Activated naive CD8-positive, alpha-beta T cell treated with anti-CD3 and anti-CD28 coated beads, Interleukin-2, amount 50 U/mL, for 24 hours (primary cell): ENCODE results near the gene HYI.

Source experiments
- ATAC-seq: fragments of 150-1000 bp; cut with Tn5 transposase; one replicate; pipeline ENCODE4 v1.10.0; 2021
- DNase-seq: peaks from one replicate; pipeline ENCODE4 v3.0.0; 2021
- H3K27ac Mint-ChIP-seq: one replicate; pipeline ENCODE4 v1.8.0; 2021; ENCODE audit warnings: mild to moderate bottlenecking, mixed read lengths
- H3K27me3 Mint-ChIP-seq: one replicate; pipeline ENCODE4 v1.8.0; 2021; ENCODE audit warnings: mixed read lengths
- H3K36me3 Mint-ChIP-seq: one replicate; pipeline ENCODE4 v1.8.0; 2021; ENCODE audit warnings: low read depth, mixed read lengths
- H3K4me1 Mint-ChIP-seq: one replicate; pipeline ENCODE4 v1.8.0; 2021; ENCODE audit warnings: mixed read lengths
- H3K4me3 Mint-ChIP-seq: one replicate; pipeline ENCODE4 v1.8.0; 2021; ENCODE audit warnings: mild to moderate bottlenecking, moderate library complexity, mixed read lengths
- H3K9me3 Mint-ChIP-seq: one replicate; pipeline ENCODE4 v1.8.0; 2021; ENCODE audit warnings: mixed read lengths

HYI gene

DNA sequence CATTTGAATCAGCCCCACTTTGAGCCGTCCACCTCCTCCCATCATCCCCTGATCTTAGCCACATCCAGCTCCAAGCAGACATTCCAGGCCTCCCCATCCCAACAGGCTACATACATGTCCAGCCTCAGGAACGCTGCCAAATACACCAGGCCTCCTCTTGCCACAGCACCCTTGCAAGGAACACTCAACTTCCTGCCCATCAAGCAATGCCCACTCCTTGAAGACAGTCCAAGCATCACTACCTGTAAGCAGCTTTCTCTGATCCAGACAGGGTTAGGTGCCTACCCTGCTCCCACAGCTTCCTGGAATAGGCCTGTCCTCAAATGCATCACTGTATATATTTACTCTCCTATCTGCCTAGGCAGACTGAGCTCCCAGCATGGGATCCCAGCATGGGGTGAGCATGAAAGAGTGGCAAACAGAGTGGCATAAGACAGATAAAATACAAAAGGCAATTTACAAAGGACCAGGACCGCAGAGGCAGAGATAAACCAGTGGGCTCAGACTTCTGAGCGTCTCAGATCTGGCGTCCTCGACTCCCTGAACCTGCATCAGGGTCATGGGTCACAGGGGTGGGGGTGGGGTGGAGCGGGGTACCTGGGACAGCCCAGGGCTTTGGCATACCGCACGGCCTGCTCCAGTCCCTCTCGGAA lies 816 bp downstream of the HYI start:
- ATAC-seq, result no peak
- no peak for DNase-seq
- H3K36me3 Mint-ChIP-seq, result peaks cover 11% of the 10 kb centered on the region
- no peak overlapping the region for H3K27ac Mint-ChIP-seq
- peaks cover 16% of the 10 kb centered on the region for H3K4me1 Mint-ChIP-seq
- H3K27me3 Mint-ChIP-seq, result peaks cover 27% of the 10 kb centered on the region
- peak overlapping the region; percentile 62 for H3K4me3 Mint-ChIP-seq
- H3K9me3 Mint-ChIP-seq, result no peaks in the 10 kb centered on the region

DNA sequence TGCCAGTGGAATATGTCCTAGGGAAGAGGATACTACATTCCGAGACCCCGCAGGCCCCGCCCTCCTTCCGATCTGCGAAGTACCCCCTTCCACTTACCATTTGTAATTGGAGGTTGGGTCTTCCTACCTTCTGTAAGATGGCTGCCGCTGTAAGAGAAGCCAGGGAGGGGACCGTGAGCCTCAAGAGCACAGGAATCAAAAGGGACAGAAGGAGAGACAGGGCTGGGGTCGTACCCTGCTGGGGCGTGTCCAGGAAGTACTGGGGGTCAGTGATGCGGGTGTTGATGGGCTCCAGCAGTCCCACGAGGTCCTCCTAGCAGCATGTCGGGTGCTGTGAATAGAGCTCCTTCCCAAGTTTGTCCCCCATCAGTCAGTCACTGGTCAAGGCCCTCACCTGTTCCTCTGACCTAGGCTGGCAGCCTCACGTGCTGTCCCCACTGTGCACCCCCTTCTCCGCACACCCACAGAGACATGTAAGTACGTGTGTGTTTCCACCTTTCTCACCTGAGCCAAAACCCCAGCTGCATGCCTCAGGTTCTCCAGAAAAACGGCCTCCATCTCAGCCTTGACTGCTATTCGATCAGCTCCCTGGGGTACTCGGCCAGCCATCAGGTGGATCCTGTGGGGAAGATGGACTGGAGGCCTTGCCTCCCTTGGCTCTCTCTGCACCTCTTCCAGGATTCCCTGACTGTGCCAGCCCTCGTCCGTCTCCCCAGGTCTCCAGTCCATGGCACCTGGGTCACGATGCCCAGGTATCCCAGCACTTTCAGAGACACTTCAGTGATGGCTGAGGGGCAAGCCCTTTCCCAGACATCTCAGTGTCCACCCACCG lies 1.8 kb downstream of the HYI start:
- ATAC-seq (no peak), DNase-seq (no peak)
- Mint-ChIP-seq H3K27ac (peak overlapping the region; percentile 1), H3K9me3 (no peaks in the 10 kb centered on the region), H3K36me3 (peaks cover 11% of the 10 kb centered on the region), H3K4me3 (no peak overlapping the region), H3K27me3 (peaks cover 20% of the 10 kb centered on the region), H3K4me1 (peaks cover 16% of the 10 kb centered on the region)

DNA sequence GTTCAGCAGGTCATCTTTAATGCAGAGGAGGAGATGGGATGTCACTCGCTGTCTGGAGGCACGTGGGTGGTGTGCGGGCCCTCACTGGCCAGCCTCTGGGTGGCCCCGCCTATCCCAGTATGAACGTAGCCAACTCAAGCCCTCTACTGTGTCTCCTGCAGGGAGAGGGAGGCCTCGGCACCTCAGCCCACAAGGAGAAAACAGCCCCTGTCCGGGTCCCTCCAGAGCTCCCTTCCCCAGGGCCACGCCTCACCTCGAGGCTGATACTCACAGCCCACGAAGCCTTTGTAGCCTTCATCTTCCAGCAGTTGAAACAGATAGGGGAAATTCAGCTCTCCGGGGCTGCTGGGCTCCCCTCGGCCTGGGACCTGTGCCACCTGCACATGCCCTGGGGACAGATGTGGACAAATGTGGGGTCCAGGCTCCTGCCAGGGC lies 2.6 kb downstream of the HYI start:
- H3K4me1 Mint-ChIP-seq, result peaks cover 16% of the 10 kb centered on the region
- H3K36me3 Mint-ChIP-seq, result peaks cover 11% of the 10 kb centered on the region
- H3K4me3 Mint-ChIP-seq, result no peak overlapping the region

GRCh38 chr1:43450251-43450941 lies 3.3 kb downstream of the HYI start:
- Mint-ChIP-seq H3K4me1 (peaks cover 16% of the 10 kb centered on the region), H3K27me3 (peaks cover 9% of the 10 kb centered on the region), H3K4me3 (no peak overlapping the region), H3K27ac (no peak overlapping the region), H3K36me3 (peaks cover 13% of the 10 kb centered on the region), H3K9me3 (no peaks in the 10 kb centered on the region)
- ATAC-seq (no peak), DNase-seq (no peak)

More for the DNA sequence above, 2.6 kb downstream of the HYI start:
- DNase-seq (no peak), ATAC-seq (no peak)
- Mint-ChIP-seq H3K27ac (no peak overlapping the region), H3K9me3 (no peaks in the 10 kb centered on the region), H3K27me3 (peaks cover 15% of the 10 kb centered on the region)

DNA sequence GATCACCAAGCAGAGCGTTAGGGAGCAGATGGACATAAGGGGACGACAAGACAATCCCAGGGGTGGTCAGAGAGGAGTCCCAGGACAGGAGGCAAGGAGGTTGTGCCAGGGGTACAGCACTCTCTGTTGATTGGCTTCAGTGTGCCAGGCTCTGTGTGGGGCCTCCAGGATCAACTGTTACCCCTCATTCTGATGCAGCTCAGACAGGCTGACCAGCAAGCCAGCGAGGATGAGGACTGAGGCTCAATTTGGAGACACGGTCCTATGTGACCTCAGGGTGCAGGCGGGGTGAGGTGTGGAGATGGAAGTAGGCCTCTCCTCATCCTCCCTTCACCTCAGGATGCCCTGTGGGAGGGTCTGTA lies 4.0 kb downstream of the HYI start:
- DNase-seq, result no peak
- no peaks in the 10 kb centered on the region for H3K9me3 Mint-ChIP-seq
- H3K4me1 Mint-ChIP-seq, result peaks cover 11% of the 10 kb centered on the region
- H3K27ac Mint-ChIP-seq, result no peak overlapping the region
- H3K4me3 Mint-ChIP-seq, result no peak overlapping the region
- peaks cover 3% of the 10 kb centered on the region for H3K27me3 Mint-ChIP-seq
- H3K36me3 Mint-ChIP-seq, result peaks cover 15% of the 10 kb centered on the region
- ATAC-seq, result no peak

- Mint-ChIP-seq H3K27ac (no peak overlapping the region), H3K4me3 (no peak overlapping the region), H3K9me3 (no peaks in the 10 kb centered on the region), H3K27me3 (no peaks in the 10 kb centered on the region), H3K36me3 (peaks cover 19% of the 10 kb centered on the region), H3K4me1 (peaks cover 5% of the 10 kb centered on the region)
- DNase-seq, result no peak
- no peak for ATAC-seq
These were observed 4.6 kb downstream of the HYI start for GRCh38 chr1:43448955-43449707.

- Mint-ChIP-seq H3K4me1 (peaks cover 2% of the 10 kb centered on the region), H3K4me3 (no peak overlapping the region), H3K9me3 (no peaks in the 10 kb centered on the region), H3K27me3 (no peaks in the 10 kb centered on the region), H3K27ac (no peak overlapping the region), H3K36me3 (peaks cover 19% of the 10 kb centered on the region)
- DNase-seq (no peak), ATAC-seq (no peak)
These were observed 5.6 kb downstream of the HYI start for GRCh38 chr1:43447891-43448708.

DNA sequence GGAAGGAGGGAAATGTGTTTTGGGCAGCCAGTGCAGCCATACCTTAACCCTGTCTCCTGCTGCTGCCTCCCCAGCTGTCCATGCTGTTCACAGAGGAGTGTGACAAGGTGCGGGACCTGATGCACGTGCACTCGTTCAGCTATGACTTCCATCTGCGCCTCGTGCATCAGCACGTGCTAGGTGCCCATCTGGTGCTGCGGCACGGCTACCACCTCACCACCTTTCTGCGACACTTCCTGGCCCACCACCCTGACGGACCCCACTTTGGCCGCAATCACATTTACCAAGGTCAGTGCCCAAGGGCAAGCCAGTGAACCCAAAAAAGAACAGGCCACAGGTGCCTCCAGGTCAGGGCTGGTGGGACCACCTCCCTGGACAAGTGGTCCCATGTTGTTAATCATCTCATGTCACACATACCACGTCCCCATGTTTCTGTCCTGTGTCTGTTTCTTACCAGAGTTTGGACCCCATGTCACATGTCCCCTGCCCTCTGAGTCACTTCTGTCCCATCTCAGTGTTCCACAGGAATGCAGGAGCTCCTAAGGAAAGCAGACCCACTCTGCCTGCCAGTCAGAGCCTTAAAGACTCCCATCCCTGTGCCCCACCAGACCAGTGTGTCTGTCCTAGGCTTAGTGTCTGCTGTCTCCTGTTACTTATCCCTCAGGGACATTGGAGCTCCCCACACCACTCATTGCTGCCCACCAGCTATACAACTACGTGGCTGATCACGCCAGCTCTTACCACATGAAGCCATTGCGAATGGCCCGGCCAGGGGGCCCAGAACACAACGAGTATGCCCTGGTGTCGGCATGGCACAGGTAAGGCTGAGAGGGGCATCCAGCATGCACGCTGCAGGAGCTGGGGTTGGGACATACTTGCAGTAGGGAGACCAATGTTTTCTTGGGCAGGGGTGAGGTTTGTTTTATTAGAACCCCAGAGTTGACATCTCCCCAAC lies 6.6 kb downstream of the HYI start:
- Mint-ChIP-seq H3K9me3 (no peaks in the 10 kb centered on the region), H3K27ac (no peak overlapping the region), H3K36me3 (peaks cover 13% of the 10 kb centered on the region), H3K4me1 (no peaks in the 10 kb centered on the region), H3K4me3 (no peak overlapping the region), H3K27me3 (no peaks in the 10 kb centered on the region)
- ATAC-seq (no peak), DNase-seq (no peak)

DNA sequence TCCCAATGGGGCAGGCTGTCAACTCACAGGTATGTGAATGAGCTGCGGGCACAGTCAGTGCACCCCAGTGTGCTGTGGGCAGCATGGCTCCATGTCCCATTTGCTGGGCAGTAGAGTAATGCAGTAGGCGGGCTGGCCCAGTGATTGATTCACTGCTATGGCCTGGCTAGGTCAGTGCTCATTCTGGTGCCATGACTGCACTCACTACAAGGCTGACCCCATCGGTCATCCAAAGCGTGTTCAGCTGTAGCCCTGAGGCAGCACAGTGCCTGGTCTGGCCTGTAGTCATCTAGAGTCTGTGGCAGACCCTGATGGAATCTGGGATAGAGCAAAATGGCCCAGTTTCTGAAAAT lies 7.4 kb downstream of the HYI start:
- ATAC-seq (no peak), DNase-seq (no peak)
- Mint-ChIP-seq H3K4me1 (no peaks in the 10 kb centered on the region), H3K4me3 (no peak overlapping the region), H3K9me3 (no peaks in the 10 kb centered on the region), H3K27ac (no peak overlapping the region), H3K27me3 (no peaks in the 10 kb centered on the region), H3K36me3 (peaks cover 13% of the 10 kb centered on the region)

- no peak for DNase-seq
- H3K4me3 Mint-ChIP-seq, result no peak overlapping the region
- no peak for ATAC-seq
- H3K36me3 Mint-ChIP-seq, result peaks cover 11% of the 10 kb centered on the region
- no peaks in the 10 kb centered on the region for H3K9me3 Mint-ChIP-seq
- no peak overlapping the region for H3K27ac Mint-ChIP-seq
- H3K27me3 Mint-ChIP-seq, result no peaks in the 10 kb centered on the region
- no peaks in the 10 kb centered on the region for H3K4me1 Mint-ChIP-seq
These were observed 7.9 kb downstream of the HYI start for GRCh38 chr1:43445606-43446387.

- Mint-ChIP-seq H3K36me3 (peaks cover 9% of the 10 kb centered on the region), H3K27ac (no peak overlapping the region), H3K4me3 (no peak overlapping the region), H3K9me3 (no peaks in the 10 kb centered on the region), H3K4me1 (no peaks in the 10 kb centered on the region), H3K27me3 (no peaks in the 10 kb centered on the region)
- DNase-seq, result no peak
- no peak for ATAC-seq
These were observed 8.9 kb downstream of the HYI start for GRCh38 chr1:43444836-43445235.

- H3K36me3 Mint-ChIP-seq, result peaks cover 9% of the 10 kb centered on the region
- no peaks in the 10 kb centered on the region for H3K4me1 Mint-ChIP-seq
- H3K4me3 Mint-ChIP-seq, result no peak overlapping the region
- no peak overlapping the region for H3K27ac Mint-ChIP-seq
- no peak for DNase-seq
- ATAC-seq, result no peak
- no peaks in the 10 kb centered on the region for H3K27me3 Mint-ChIP-seq
- H3K9me3 Mint-ChIP-seq, result no peaks in the 10 kb centered on the region
These were observed 9.4 kb downstream of the HYI start for GRCh38 chr1:43444151-43444828.
